Measurements from ENCODE around the gene HLA-A.

HLA-A gene

DNA sequence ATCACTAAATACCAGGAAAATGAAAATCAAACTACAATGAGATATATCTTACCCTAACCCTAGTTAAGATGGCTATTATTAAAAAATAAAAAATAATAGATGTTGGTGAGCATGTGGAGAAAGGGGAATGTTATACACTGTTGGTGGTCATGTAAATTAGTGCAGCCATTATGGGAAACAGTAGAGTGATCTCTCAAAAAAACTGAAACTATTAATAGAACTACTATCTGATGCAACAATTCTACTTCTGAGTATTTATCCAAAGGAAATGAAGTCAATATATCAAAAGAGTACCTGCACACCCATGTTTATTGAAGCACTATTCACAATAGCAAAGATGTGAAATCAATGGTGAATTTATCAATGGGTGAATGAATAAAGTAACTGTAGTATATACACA lies 48.6 kb downstream of the HLA-A start:
- DNase-seq (ENCODE audit: low spot score) = no peak

DNA sequence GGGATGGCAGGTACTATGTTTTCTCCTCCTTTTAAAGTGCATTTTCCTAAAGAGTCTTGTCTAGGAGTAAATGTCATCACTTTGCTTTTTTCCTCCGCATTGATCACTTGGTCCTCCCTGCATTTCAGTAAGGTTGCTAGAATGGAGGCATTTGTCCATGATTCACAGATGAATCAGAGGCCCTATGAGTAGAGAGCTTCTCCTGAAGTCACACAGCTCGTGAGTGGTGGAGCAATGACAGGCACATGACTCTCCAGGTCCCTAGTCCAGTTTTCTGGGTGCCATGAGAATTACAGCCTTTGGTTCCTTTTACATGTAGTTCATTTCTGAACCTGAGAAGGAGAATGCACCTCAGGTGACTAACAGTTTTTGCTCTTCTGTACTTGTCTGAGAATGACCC lies 50.5 kb downstream of the HLA-A start:
- DNase-seq (ENCODE audit: low spot score) = peak; percentile 84

DNA sequence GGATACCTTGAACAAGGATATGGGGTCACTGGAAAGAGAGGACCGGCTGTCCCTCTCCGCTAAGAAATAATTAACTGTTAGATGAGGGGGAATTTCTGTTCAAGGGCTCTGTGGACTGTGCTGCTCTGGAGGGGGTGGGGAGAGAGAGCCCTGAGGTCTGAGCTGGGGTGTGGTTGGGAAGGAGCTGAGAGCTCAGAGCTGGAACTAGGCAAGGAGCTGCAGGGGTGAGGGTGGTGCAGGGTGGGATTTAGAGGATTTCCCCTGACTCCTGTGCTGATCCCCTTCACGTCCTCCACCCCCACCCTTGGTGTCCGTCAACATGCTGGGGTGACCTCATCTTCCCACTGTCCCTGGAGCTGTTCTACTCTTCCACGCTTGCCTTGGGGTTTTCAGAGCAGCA lies 52.5 kb downstream of the HLA-A start:
- no peak for DNase-seq (ENCODE audit: low spot score)

DNA sequence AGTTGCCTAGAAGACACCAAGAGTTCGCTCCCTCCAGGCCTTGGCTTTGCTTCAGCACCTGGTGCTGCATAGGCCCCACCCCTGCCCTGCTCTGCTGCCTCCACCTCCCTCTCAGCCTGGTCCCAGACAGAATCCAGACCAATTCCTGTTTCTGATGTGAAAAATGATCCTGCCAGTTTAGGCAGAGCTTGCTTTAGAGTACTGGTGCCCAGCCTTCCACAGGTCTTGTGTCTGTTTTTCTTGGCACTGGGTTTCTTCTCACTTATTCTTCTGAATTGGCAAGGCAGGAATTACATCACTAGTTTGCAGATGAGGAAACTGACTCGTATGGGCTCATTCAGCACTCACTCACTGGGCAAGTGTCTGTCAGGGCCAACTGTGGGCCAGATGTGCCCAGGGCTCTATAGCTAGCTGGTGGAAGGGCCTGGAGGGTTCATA lies 53.0 kb downstream of the HLA-A start:
- peak; percentile 60 for DNase-seq (ENCODE audit: low spot score)
